GM21786 (cell line): ENCODE data around the gene STOM.
"Not testable (repeated sequence)": the region's sequence is repeated elsewhere in the genome, so short reads cannot be mapped to it uniquely, and the experiment has no call there.

Experiments used
- ATAC-seq: cut with Tn5 transposase; IDR thresholded peaks from one replicate; pipeline ENCODE4 v1.9.1; 2021; ENCODE audit not compliant: unreplicated experiment

Gene STOM, protein sequence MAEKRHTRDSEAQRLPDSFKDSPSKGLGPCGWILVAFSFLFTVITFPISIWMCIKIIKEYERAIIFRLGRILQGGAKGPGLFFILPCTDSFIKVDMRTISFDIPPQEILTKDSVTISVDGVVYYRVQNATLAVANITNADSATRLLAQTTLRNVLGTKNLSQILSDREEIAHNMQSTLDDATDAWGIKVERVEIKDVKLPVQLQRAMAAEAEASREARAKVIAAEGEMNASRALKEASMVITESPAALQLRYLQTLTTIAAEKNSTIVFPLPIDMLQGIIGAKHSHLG

DNA sequence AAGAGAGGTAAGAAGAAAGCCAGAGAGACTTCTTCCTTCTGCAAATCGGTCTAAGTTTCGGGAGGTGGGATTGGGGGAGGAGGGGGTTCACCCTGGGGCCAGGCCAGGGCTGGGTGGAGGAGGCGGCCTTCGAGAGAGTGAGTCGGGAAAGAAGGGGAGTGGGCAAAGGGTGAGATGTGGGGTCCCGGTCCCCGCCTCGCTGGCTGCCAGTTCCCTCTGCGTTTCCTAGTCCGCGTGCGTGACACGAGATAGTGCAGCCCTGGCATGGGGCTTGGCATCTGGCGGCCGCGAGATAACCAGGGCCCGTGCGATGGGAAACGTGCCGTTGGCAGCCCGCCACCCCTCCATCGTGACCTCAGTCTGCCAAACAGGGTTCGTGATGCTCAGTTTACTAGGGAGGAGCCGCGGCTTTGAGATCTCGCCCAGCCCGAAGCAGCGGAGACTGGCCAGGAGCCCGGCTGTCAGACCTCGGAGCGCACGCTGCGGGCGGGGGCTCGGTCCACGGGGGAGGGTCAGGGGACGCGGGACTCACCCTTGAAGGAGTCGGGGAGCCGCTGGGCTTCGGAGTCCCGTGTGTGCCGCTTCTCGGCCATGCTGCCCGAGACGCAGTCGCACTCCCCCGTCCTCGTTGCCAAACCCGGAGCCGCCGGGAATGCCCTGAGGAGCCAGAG lies at the start of gene STOM:
Gene STOM (minus strand): TSS at position 656 of the 671 bp plus-strand sequence. CDS start 63 bp downstream, at position 593.
- ATAC-seq: peak; percentile 53

DNA sequence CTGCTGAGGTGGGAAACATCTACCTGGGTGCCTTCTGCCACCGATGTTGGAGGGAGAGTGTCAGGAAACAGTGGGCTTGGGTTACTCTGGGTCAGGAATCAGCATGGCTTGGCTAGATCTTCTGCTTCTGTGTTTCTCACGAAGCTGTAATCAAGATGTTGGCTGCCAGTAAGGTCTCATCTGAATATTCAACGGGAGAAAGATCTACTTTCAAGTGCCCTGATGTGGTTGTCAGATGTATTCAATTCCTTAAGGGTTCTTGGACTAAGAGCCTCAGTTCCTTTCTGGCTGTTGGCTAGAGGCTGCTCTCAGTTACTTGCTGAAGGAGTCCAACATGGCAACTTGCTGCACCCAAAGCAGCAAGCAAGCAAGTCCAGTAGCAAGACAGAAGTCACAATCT lies 41.9 kb upstream of the STOM start:
- no peak for ATAC-seq

DNA sequence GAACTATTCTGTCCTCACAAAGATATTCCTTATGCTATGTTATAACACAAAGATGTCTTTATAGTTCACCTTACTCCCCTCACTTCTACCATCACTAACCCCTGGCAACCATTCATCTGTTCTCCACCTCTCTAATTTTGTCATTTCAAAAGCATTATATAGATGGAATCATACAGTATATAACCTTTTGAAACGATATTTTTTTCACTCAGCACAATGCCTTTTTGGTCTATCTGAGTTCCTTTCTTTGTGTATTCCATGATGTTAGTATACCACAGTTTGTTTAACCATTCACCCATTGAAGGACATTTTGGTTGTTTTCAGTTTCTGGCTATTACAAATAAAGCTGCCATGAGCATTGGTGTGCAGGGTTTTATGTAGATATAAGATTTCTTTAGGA lies 35.8 kb upstream of the STOM start:
- ATAC-seq: no peak

DNA sequence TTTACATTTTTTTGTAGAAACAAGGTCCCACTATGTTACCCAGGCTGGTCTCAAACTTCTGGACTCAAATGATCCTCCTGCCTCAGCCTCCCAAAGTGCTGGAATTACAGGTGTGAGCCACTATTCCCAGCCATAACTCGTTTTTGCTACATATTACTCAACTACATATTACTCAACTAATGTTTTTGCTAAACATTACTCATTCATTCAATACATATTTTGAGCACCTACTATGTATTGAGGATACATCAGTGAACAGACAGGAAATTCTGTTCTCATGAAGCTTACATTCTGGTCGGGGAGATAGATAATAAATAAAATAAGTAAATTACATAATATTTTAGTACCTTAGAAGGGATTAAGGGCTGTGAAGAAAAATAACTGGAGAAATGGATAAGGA lies 34.9 kb upstream of the STOM start:
- ATAC-seq: no peak

DNA sequence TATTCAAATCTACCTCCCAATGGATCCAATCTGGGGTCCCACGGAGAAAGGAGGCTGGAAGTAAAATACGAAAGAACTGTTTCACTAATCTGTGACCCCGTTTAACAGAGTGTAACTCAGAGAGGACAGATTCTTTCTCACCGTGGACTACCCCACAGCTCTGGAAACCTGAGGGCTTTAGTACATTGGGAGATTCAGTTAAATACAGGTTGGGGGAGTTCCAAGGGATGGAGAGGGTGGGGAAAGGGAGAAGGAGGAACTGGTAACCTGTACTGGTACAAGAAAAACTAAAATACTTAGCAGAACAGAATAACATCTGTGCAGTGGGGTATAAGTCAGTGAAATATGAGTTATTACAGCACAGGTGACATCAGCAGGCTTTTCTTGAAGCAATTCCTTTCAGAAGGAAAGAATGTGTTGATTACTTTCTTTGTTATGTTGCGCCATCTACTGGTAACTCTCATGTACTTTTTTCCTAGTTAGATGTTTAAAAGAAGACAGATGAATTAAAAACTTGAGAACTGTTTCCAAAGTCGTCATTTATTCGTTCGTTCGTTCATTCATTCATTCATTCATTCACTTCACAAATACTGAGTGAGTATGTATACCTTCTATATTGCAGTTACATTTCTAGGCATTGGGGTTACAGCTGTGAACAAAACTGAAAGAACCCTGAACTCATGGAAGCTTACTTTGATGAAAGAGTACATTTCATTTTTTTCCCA lies 30.0 kb upstream of the STOM start:
- no peak for ATAC-seq

DNA sequence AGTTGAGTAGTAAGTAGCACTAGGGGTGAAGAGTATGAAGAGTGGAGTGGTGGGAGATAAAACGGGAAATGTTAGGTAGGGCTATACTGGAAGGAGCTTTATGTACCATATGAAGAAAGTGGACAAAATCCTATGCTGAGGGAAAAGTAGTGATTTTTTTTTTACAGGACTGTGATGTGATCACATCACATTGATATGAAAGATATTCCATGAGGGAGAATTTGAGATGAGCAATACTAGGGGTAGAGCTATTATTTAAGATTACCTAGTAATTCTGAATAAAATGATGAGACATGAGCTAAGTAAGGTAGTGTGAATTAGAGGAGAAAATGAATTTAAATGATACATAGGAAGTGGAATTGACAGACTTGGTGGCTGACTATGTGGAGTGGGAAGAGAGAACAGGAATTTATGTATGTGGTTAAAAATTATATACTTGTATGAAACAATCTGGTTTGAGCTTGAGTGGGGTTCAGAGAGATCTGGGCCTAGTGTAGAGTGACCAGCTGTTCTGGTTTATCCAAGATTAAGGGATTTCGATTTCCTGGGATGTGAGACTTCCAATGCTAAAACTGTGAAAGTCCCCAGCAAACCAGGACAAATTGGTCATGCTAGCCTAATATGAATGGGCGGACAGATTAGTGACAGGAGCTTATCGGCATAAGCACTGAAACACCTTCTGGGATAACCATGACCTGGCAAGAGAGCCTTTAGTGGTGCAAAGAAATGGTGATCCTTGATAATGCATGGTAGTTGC lies 29.3 kb upstream of the STOM start:
- ATAC-seq: no peak

DNA sequence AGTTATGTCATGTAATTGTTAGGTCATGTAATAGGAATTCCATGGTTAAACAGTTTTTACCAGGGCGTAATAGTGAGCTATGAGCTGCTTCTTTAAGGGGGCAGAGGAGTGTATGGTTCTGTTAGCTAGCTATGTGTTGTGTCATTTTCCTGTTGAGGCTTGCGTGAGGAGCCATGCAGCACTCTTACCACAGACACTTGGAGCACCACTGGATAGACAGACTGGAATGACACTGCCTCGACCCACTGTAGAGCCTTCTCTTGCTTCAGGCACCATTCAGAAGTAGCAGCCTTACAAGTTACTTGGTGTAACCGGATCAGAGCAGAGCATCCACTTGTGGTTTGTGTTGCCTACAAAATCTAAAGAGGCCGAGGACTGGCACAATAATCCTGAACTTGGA lies 28.3 kb upstream of the STOM start:
- no peak for ATAC-seq

DNA sequence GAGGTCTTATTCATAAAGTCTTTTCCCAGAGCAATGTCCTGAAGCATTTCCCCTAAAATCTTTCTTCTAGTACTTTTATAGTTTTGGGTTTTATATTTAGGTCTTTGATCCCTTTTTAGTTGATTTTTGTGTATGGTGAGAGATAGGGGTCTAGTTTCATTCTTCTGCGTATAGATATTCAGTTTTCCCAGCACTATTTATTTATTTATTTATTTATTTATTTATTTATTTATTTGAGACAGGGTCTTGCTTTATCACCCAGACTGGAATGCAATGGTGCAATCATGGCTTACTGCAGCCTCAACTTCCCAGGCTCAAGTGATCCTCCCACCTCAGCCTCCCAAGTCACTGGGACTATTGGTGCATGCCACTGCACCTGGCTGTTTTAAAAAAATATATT lies 27.2 kb upstream of the STOM start:
- not testable (repeated sequence) for ATAC-seq

DNA sequence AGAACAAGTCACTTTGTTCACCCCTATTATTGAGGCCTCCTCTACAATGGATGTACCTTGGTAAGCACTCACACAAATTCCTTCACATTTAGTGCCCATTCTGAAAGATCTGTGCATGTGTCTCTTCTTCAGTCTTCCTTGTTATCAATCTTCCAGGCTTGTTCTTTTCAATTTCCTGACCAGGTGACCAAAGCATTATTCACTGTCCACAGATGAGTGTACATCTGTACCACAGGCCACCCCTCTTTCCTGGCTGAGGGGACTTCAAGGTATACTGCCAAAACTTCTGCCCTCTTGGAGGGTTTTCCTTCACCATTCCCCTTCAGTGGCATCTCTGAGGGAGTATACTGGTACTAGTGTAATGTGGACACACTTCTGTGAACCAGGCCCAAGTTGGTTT lies 25.5 kb upstream of the STOM start:
- no peak for ATAC-seq

DNA sequence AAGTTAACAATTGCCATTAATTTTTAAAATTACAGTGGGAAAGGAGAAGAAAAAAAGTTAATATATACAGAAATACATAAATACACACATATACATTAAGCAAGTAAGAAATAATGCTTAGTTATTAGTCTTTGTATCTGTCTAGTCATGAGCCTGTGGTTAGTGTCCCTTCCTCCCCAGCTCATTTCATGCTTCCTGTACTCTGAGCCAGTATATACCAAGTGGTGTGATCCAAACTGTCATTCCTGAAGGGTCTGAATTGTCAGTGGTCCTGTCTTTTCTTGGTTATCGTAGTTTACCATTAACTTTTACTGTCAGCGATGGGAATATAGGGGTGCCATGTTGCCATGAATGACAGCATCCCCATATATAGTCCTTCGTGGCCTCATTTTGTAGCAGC lies 24.2 kb upstream of the STOM start:
- no peak for ATAC-seq

DNA sequence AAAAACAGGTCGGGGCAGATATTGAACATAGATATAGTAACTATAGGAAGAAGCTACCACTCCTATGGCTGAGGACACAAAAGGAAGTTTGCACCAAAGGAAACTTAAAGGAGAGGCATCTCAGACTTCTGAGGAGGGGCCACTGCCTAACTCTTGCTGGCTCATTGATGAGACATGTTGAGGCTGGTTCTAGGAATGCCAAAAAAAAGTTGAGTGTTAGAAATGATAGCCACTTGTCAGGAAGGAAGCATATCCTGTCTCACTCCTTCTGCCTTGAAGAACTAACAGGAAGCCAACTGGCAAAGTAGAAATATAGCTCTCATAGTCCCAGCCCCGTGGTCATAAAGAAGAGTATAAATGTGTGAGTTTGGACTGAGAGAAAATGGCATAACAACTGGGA lies 23.3 kb upstream of the STOM start:
- no peak for ATAC-seq

DNA sequence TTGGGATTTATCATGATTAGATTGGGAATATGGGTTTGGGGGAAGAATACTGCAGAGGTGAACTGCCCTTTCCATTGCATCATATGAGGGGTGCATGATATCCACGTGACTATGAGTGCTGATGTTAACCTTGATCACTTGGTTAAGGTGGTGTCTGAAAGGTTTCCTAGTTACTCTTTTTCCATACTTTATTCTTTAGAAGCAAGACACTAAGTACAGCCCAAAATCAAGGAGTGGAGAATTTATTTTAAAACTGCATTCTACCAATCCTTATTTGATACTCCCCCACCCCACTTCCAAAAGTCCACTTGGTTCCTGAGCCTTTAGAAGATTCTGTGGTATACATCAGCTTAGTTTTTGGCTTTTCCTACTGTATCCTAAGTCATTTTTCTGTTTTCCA lies 20.3 kb upstream of the STOM start:
- no peak for ATAC-seq

DNA sequence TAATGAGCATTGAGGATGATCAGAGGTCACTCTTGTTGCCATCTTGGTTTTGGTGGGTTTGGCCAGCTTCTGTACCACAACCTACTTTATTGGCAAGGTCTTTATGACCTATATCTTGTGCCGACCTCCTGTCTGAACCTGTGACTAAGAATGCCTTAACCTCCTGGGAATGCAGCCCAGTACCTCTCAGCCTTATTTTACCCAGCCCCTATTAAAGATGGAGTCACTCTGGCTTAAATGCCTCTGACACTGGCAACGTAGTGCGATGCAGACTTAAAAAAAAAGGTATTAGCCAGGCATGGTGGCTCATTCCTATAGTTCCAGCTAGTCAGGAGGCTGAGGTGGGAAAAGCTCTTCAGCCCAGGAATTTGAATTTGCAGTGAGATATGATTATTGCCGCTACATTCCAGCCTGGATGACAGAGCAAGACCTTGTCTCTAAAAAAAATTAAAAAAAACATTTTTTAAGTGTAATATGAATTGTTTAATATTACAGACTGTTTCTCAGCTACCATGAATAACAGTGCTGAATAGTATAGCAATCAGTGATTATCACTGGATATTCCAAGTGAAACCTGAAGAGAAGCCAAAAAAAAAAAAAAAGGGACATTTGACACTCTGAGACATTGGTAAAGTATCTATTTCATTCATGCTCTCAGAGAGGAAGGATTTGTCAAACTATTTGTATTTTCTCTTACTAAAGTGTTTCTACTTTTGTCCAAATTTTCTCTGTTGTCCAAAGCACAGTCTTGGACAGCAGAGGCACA lies 18.3 kb upstream of the STOM start:
- no peak for ATAC-seq

DNA sequence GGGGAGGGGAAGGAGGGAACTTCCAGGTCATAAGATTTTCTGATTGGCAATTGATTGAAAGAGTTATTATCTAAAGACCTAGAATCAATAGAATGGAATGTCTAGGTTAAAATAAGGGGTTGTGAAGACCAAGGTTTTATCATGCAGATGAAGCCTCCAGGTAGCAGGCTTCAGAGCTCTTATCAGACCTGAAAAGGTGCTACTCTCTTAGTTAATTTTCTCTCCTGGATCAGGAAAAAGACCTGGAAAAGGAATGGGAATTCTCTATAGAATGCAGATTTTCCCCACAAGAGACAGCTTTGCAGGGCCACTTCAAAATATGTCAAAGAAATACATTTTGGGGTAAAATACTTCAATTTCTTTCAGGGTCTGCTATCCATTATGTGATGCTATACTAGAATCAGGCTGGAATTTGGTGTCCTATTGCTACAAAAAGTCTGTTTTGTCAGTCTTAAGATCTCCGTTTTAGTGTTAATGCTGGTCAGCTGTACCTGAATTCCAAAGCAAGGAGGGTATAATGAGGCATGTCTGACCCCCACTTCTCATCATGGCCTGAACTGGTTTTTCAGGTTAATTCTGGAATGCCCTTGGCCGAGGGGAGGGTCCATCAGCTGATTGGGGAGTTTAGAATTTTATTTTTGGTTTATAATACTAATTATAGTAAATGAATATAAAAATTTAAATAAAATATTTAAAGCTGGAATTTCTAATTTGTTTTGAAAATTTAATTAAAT lies 16.6 kb upstream of the STOM start:
- no peak for ATAC-seq

DNA sequence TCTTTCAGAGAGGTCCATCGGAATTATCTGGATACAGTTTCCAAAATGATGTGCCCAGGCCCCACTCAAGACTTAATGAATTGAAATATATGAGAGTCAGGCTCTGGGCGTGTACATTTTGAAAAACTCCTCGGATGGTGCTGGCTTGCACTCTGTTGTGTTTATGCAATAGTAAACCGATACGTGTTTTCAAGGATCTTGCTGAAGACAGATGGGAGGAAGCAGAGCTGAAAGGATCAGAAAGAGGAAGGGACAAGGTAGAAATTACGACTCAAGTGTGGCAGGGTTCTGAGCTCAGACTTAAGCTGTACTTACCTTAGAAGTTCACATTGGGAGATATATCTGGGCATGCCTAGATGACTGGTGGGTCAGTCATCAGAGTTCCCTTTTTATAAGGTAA lies 13.7 kb upstream of the STOM start:
- ATAC-seq: no peak

DNA sequence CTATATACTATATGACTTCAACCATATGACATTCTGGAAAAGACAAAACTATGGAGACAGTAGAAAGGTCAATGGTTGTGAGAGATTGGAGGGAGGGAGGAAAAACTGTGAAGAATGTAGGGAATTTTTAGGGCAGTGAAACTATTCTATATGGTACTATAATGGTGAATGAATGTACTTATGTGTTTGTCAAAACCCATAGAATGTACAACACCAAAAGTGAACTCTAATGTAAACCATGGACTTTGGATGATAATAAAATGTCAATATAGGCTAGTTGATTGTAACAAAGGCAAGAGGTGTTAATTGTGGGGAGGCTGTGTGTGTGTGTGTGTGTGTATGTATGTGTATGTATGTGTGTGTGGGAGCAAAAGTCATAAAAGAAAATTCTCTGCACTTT lies 10.8 kb upstream of the STOM start:
- ATAC-seq: no peak

DNA sequence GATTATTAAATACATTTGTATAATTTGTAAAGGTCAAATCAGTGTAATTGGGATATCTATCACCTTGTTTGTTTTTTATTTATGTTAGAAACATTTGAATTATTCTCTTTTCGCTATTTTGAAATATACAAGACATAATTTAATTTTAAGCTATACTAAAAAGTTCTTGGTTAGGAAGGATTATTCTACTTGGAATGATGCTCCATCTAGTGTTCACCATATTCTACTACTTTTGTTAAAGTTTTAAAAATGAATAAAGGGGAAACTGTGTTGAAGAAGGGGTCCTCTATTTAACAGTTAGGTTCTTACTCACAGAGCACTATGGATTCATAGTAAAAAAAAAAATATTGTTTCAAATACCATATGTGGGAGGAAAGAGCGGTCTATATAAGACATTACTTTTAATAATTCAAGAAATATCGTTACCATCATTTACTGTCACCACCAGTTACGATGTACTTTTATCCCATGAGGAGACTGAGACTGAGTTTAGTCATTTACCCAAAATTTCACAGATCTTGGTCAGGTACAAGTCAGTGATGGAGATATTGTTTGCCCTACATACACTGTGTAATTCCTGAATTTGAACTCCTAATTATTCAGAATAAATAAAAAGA lies 6.3 kb upstream of the STOM start:
- ATAC-seq: no peak

DNA sequence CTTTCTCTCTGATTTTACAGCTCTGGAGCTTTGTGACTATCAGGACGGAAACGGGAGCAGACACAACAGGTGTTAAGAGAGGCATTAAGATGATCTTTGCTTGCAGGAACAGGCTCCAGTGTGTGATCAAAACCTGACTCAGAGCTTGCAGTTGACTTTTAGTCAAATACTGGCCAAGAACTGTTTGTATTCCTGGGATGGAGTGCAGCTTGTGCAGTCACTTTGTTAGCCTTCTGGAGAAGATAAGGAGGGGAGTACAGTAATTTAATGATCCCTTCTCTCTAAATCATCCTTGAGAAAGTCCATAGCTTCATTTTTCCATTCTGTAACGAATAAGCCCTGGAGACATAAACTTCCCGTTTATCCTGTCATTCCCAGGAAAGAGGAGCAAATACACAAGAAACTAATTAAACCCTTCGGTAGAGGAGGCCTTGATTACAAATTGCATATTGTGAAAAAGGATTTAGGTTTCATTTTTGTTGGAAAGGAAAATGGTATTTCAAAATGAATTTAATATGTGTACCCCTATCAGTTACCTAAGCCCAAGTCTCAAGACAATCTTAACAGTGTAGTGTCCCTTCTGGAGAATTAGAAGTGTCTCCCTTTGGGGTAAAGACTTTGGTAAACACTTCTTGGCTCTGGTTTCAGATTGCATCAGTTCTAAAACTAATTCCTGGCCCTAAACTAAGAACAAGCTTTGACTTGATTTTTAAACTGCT lies 3.1 kb upstream of the STOM start:
- ATAC-seq: no peak
